ENCODE measurements around the gene MORF4L2. TPM values are rescaled to one million over a fixed set of nuclear protein-coding genes. Genes with fewer than 3 reads are reported as not detected.

Gene MORF4L2
- total and polyA plus RNA-seq, 4 donors: 90.9 to 366 (median 175) TPM

DNA sequence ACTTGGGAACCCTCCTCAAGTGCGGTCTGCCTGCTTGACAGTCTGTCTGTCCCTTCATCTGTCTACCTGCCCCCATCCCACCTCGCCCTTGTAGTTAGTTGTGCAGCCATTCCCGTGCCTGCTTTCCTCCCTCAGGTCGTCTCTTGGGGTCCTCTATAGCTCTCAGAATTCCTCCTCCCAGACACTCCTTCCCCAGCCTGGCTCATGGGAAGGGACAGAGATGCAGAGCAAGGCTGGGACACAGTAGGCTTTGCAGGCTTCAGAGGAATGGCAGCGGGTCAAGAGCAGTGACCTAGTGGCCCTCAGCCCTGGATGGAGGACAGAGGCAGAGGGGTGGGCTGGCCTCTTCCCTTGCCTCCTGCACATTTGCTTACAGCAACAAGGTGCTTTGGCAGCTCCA lies 42.5 kb upstream of the MORF4L2 start:
- Histone ChIP-seq H3K4me3 (ENCODE audit: low read depth in 1 of 3, low read length in 3 of 3) (no peak overlapping the region), H3K4me1 (ENCODE audit: control insufficient read depth in 4 of 4, insufficient read depth in 4 of 4, low read length in 3 of 4) (no peaks in the 10 kb centered on the region), H3K27me3 (ENCODE audit: control insufficient read depth in 4 of 4, insufficient read depth in 4 of 4, low read length in 3 of 4) (peaks cover 0 to 3% (median 1%) of the 10 kb centered on the region in 4 donors), H3K9ac (ENCODE audit: low read depth in 1 of 2, low read length in 2 of 2) (no peak overlapping the region), H3K9me3 (ENCODE audit: control insufficient read depth in 4 of 4, low read length in 3 of 4) (no peaks in the 10 kb centered on the region), H3K27ac (ENCODE audit: low read depth in 1 of 2, low read length in 2 of 2) (no peak overlapping the region), H3K36me3 (ENCODE audit: control insufficient read depth in 4 of 4, insufficient read depth in 3 of 4, low read depth in 1 of 4, low read length in 3 of 4) (no peaks in the 10 kb centered on the region)
- TF ChIP-seq HNF4A (conservative IDR thresholded peaks at IDR 0.05): no peak
- TF ChIP-seq SP1 (IDR thresholded peaks at IDR 0.05): no peak
- no peak for TF ChIP-seq FOXA1 (IDR thresholded peaks at IDR 0.05)
- TF ChIP-seq, protein P1, sequence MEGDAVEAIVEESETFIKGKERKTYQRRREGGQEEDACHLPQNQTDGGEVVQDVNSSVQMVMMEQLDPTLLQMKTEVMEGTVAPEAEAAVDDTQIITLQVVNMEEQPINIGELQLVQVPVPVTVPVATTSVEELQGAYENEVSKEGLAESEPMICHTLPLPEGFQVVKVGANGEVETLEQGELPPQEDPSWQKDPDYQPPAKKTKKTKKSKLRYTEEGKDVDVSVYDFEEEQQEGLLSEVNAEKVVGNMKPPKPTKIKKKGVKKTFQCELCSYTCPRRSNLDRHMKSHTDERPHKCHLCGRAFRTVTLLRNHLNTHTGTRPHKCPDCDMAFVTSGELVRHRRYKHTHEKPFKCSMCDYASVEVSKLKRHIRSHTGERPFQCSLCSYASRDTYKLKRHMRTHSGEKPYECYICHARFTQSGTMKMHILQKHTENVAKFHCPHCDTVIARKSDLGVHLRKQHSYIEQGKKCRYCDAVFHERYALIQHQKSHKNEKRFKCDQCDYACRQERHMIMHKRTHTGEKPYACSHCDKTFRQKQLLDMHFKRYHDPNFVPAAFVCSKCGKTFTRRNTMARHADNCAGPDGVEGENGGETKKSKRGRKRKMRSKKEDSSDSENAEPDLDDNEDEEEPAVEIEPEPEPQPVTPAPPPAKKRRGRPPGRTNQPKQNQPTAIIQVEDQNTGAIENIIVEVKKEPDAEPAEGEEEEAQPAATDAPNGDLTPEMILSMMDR (IDR thresholded peaks at IDR 0.05; ENCODE audit: low read depth, low read length, missing input control): no peak
- TF ChIP-seq, protein P2, sequence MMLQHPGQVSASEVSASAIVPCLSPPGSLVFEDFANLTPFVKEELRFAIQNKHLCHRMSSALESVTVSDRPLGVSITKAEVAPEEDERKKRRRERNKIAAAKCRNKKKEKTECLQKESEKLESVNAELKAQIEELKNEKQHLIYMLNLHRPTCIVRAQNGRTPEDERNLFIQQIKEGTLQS (IDR thresholded peaks at IDR 0.05): no peak
- no peak for TF ChIP-seq EGR1 (IDR thresholded peaks at IDR 0.05; ENCODE audit: low read depth in 2 of 2)
- no peak for TF ChIP-seq JUND (IDR thresholded peaks at IDR 0.05)
- no peak for TF ChIP-seq TAF1 (conservative IDR thresholded peaks at IDR 0.05)
- TF ChIP-seq YY1 (IDR thresholded peaks at IDR 0.05): no peak
- TF ChIP-seq RAD21 (IDR thresholded peaks at IDR 0.05): no peak
- TF ChIP-seq FOXA2 (IDR thresholded peaks at IDR 0.05): no peak
- no peak for TF ChIP-seq HNF4G (IDR thresholded peaks at IDR 0.05)
- 50% methylated on average over 5 of the region's 5 CpGs for WGBS
- no peak for DNase-seq (ENCODE audit: low spot score)

DNA sequence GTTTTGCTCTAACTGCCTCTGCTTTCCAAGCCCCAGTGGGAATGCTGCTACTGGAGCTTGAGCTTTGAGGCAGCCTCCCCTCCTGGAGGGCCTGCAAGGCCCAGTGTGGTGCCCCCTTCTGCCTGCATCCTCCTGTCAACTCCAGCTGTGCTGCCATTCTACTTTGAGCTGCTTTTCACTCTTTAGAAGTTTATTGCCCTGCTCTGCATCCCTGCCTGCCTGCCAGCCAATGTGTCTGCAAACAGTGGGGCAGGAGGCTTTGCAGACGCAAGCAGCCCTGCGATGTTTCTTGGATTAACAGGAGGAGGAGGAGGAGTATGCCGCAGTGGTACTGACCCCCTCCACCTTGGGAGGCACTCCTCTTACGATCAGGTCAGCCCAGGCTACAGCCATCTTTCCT lies 40.6 kb upstream of the MORF4L2 start:
- 81% methylated on average over 4 of the region's 4 CpGs for WGBS
- no peaks in the 10 kb centered on the region for H3K4me1 ChIP-seq (ENCODE audit: control insufficient read depth in 4 of 4, insufficient read depth in 4 of 4, low read length in 3 of 4)
- H3K4me3 ChIP-seq (ENCODE audit: low read depth in 1 of 3, low read length in 3 of 3): no peak overlapping the region
- H3K36me3 ChIP-seq (ENCODE audit: control insufficient read depth in 4 of 4, insufficient read depth in 3 of 4, low read depth in 1 of 4, low read length in 3 of 4): no peaks in the 10 kb centered on the region
- H3K27ac ChIP-seq (ENCODE audit: low read depth in 1 of 2, low read length in 2 of 2): no peak overlapping the region
- no peak for DNase-seq (ENCODE audit: low spot score)
- H3K27me3 ChIP-seq (ENCODE audit: control insufficient read depth in 4 of 4, insufficient read depth in 4 of 4, low read length in 3 of 4): peaks cover 0 to 3% (median 1%) of the 10 kb centered on the region in 4 donors
- no peaks in the 10 kb centered on the region for H3K9me3 ChIP-seq (ENCODE audit: control insufficient read depth in 4 of 4, low read length in 3 of 4)
- TF ChIP-seq TAF1 (conservative IDR thresholded peaks at IDR 0.05) (no peak), NR2F2 (IDR thresholded peaks at IDR 0.05) (no peak), FOXA1 (IDR thresholded peaks at IDR 0.05) (no peak), EGR1 (IDR thresholded peaks at IDR 0.05; ENCODE audit: low read depth in 2 of 2) (no peak), YY1 (IDR thresholded peaks at IDR 0.05) (no peak), RXRA (IDR thresholded peaks at IDR 0.05) (no peak), HNF4A (conservative IDR thresholded peaks at IDR 0.05) (no peak), JUND (IDR thresholded peaks at IDR 0.05) (no peak), HNF4G (IDR thresholded peaks at IDR 0.05) (no peak)
- TF ChIP-seq, protein P3, sequence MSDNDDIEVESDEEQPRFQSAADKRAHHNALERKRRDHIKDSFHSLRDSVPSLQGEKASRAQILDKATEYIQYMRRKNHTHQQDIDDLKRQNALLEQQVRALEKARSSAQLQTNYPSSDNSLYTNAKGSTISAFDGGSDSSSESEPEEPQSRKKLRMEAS (IDR thresholded peaks at IDR 0.05): no peak
- TF ChIP-seq, protein P2 (IDR thresholded peaks at IDR 0.05): no peak
- no peak overlapping the region for H3K9ac ChIP-seq (ENCODE audit: low read depth in 1 of 2, low read length in 2 of 2)

DNA sequence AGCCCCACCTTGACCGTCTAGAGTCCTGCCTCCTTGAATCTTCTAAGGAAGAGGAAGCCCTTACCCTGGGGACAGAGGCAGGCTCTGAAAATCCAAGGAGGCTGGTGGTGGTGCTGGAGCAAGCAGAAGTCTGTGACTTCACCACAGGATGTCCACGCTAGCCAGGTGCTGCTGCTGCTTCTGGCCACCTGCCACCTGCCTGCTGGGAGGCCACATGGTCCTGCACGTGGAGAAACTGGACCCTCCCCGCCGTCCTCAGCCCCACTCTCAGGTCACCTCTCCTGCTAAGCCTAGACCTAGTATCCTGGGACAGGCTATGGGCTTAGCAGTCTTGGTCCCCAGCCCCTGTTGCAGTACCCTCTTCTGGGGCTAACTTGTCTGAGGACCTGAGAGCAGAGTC lies 40.0 kb upstream of the MORF4L2 start:
- H3K36me3 ChIP-seq (ENCODE audit: control insufficient read depth in 4 of 4, insufficient read depth in 3 of 4, low read depth in 1 of 4, low read length in 3 of 4): no peaks in the 10 kb centered on the region
- H3K27ac ChIP-seq (ENCODE audit: low read depth in 1 of 2, low read length in 2 of 2): no peak overlapping the region
- TF ChIP-seq FOXA1 (IDR thresholded peaks at IDR 0.05) (no peak), RAD21 (IDR thresholded peaks at IDR 0.05) (no peak)
- TF ChIP-seq, protein P4, sequence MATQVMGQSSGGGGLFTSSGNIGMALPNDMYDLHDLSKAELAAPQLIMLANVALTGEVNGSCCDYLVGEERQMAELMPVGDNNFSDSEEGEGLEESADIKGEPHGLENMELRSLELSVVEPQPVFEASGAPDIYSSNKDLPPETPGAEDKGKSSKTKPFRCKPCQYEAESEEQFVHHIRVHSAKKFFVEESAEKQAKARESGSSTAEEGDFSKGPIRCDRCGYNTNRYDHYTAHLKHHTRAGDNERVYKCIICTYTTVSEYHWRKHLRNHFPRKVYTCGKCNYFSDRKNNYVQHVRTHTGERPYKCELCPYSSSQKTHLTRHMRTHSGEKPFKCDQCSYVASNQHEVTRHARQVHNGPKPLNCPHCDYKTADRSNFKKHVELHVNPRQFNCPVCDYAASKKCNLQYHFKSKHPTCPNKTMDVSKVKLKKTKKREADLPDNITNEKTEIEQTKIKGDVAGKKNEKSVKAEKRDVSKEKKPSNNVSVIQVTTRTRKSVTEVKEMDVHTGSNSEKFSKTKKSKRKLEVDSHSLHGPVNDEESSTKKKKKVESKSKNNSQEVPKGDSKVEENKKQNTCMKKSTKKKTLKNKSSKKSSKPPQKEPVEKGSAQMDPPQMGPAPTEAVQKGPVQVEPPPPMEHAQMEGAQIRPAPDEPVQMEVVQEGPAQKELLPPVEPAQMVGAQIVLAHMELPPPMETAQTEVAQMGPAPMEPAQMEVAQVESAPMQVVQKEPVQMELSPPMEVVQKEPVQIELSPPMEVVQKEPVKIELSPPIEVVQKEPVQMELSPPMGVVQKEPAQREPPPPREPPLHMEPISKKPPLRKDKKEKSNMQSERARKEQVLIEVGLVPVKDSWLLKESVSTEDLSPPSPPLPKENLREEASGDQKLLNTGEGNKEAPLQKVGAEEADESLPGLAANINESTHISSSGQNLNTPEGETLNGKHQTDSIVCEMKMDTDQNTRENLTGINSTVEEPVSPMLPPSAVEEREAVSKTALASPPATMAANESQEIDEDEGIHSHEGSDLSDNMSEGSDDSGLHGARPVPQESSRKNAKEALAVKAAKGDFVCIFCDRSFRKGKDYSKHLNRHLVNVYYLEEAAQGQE (IDR thresholded peaks at IDR 0.05): no peak
- peaks cover 0 to 3% (median 1%) of the 10 kb centered on the region in 4 donors for H3K27me3 ChIP-seq (ENCODE audit: control insufficient read depth in 4 of 4, insufficient read depth in 4 of 4, low read length in 3 of 4)
- WGBS: 70% methylated on average over 5 of the region's 5 CpGs
- no peak overlapping the region for H3K9ac ChIP-seq (ENCODE audit: low read depth in 1 of 2, low read length in 2 of 2)
- H3K4me1 ChIP-seq (ENCODE audit: control insufficient read depth in 4 of 4, insufficient read depth in 4 of 4, low read length in 3 of 4): no peaks in the 10 kb centered on the region
- peaks cover 0 to 3% (median 0%) of the 10 kb centered on the region in 4 donors for H3K9me3 ChIP-seq (ENCODE audit: control insufficient read depth in 4 of 4, low read length in 3 of 4)
- H3K4me3 ChIP-seq (ENCODE audit: low read depth in 1 of 3, low read length in 3 of 3): no peak overlapping the region
- no peak for DNase-seq (ENCODE audit: low spot score)

Measured in liver (tissue), 9 donors.